ENCODE measurements around the gene CDK2AP2.

GRCh38 chr11:67541198-67541597 is 33.2 kb upstream of the CDK2AP2 start:
- TF ChIP-seq, protein P1, sequence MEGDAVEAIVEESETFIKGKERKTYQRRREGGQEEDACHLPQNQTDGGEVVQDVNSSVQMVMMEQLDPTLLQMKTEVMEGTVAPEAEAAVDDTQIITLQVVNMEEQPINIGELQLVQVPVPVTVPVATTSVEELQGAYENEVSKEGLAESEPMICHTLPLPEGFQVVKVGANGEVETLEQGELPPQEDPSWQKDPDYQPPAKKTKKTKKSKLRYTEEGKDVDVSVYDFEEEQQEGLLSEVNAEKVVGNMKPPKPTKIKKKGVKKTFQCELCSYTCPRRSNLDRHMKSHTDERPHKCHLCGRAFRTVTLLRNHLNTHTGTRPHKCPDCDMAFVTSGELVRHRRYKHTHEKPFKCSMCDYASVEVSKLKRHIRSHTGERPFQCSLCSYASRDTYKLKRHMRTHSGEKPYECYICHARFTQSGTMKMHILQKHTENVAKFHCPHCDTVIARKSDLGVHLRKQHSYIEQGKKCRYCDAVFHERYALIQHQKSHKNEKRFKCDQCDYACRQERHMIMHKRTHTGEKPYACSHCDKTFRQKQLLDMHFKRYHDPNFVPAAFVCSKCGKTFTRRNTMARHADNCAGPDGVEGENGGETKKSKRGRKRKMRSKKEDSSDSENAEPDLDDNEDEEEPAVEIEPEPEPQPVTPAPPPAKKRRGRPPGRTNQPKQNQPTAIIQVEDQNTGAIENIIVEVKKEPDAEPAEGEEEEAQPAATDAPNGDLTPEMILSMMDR (IDR thresholded peaks at IDR 0.05): no peak
- no peak for TF ChIP-seq EP300 (IDR thresholded peaks at IDR 0.05)
- TF ChIP-seq POLR2AphosphoS5 (IDR thresholded peaks at IDR 0.05): no peak
- TF ChIP-seq POLR2A (IDR thresholded peaks at IDR 0.05): no peak
